Brain microvascular endothelial cell (primary cell): ENCODE data around the gene DKK2.

Experiments
- DNase-seq: peaks from one replicate; pipeline ENCODE4 v3.0.0-alpha.2; 2020
- H3K27ac ChIP-seq: fragments of 250-450 bp; sonication (Bioruptor Pico); 2 replicates; pipeline ENCODE4 v1.5.1; 2020; ENCODE audit warnings: mild to moderate bottlenecking, moderate library complexity
- H3K27me3 ChIP-seq: fragments of 250-450 bp; sonication (Bioruptor Pico); replicated peaks from 2 replicates; pipeline ENCODE4 v1.5.1; 2020; ENCODE audit warnings: mild to moderate bottlenecking
- H3K36me3 ChIP-seq: fragments of 250-450 bp; sonication (Bioruptor Pico); replicated peaks from 2 replicates; pipeline ENCODE4 v1.5.1; 2020; ENCODE audit warnings: mild to moderate bottlenecking
- H3K4me3 ChIP-seq: 2 replicates; pipeline ENCODE4 v1.5.1; 2011; ENCODE audit warnings: low read depth, mild to moderate bottlenecking, control low read depth, low read length, moderate library complexity
- in situ Hi-C: cut with HindIII; loops from 2 replicates; pipeline ENCODE4 v1.10.0; 2017; ENCODE audit warnings: low sequenced_read_pairs, low pct_ligation_motif_present
- TF ChIP-seq, protein P1 (sequence below): IDR thresholded peaks from 2 replicates; pipeline ENCODE4 v1.5.1; 2011; ENCODE audit warnings: low read depth, mild to moderate bottlenecking, moderate library complexity, low read length, control low read depth, inconsistent platforms; ENCODE audit errors: missing control alignments

Gene DKK2

DNA sequence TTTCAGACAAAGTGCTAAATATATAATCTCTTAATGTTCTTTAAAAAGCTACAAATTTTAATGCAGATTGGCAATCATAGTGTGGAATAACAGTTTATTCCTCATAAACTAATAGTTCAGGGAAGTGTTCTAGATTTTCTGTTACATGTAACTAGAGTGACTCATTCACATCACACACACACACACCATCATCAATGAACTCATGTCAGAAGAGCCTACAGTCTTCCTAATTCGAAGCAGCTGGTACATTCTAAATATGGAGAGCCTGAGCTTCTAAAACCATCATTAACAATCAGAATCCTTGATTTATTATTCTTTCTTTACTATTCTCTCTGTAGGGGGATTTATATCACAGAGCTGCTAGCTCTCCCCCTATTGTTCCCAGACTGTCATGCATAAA lies 49.6 kb downstream of the DKK2 start:
- no peaks in the 10 kb centered on the region for H3K27me3 ChIP-seq
- no peak overlapping the region for H3K27ac ChIP-seq
- no peaks in the 10 kb centered on the region for H3K36me3 ChIP-seq
- TF ChIP-seq, protein P1, sequence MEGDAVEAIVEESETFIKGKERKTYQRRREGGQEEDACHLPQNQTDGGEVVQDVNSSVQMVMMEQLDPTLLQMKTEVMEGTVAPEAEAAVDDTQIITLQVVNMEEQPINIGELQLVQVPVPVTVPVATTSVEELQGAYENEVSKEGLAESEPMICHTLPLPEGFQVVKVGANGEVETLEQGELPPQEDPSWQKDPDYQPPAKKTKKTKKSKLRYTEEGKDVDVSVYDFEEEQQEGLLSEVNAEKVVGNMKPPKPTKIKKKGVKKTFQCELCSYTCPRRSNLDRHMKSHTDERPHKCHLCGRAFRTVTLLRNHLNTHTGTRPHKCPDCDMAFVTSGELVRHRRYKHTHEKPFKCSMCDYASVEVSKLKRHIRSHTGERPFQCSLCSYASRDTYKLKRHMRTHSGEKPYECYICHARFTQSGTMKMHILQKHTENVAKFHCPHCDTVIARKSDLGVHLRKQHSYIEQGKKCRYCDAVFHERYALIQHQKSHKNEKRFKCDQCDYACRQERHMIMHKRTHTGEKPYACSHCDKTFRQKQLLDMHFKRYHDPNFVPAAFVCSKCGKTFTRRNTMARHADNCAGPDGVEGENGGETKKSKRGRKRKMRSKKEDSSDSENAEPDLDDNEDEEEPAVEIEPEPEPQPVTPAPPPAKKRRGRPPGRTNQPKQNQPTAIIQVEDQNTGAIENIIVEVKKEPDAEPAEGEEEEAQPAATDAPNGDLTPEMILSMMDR: no peak
- H3K4me3 ChIP-seq: no peak overlapping the region
- in situ Hi-C loops: no loop called here
- DNase-seq: peak; percentile 39

DNA sequence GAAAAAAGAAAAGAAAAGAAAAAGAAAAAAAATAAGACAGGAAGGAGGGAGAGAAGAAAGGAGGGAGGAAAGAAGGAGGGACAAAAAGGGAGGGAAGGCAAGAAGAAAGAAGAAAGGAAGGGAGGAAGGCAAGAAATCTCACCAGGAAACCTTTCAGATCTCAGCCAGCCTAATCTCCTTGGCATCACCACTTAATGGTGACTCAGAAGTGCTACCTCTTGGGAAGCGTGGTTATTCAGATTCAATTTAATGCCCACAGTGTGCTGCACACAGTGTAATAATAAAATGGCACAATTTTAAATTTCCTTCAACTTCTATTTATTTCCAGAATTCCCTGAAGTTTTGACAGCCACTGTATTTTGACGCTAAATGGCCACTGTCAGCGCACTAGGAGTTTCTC lies 50.3 kb downstream of the DKK2 start:
- TF ChIP-seq, protein P1: no peak
- Histone ChIP-seq H3K27ac (no peak overlapping the region), H3K27me3 (no peaks in the 10 kb centered on the region), H3K36me3 (no peaks in the 10 kb centered on the region), H3K4me3 (no peak overlapping the region)
- in situ Hi-C loops: no loop called here
- DNase-seq: no peak

DNA sequence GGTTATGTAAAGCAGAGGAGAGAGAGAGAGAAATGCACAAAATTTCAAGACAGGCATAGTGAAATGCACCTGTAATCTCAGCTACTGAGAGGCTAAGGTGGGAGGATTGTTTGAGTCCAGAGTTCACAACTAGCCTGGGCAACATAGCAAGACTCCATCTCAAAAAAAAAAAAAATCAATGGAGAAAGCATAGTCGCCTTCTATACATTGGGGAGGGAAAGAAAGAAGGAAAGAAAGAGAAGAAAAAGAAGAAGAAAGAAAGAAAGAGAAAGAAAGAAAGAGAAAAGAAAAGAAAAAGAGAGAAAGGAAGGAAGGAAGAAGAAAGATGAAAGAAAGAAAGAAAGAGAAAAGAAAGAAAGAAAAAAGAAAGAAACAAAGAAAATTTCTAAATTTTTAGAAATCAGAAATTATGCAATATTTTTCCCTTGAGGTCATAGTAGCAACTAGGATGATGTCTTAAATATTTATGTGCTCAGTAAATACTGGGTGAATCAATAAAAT lies 53.4 kb downstream of the DKK2 start:
- in situ Hi-C loops: no loop called here
- TF ChIP-seq, protein P1: no peak
- Histone ChIP-seq H3K27ac (no peak overlapping the region), H3K27me3 (no peaks in the 10 kb centered on the region), H3K36me3 (no peaks in the 10 kb centered on the region), H3K4me3 (no peak overlapping the region)
- no peak for DNase-seq

DNA sequence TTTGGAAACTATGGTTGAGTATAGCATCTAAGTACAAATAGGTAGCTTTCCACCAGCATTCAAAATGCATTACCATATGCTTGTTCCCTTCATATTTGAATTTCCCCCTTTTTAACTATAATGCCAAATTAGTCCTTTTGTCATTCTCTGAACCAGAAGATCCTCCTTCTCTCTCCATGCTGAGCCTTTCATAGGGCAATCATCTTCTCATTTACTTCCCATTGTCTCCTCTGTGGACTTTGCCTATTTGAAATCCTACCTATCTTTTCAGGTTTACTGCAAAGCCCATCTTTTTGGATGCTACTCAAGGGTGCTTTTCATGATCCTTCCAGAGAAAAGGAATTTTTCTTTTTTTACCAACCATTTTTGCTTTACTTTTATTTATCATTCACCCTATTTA lies 54.7 kb downstream of the DKK2 start:
- H3K4me3 ChIP-seq: no peak overlapping the region
- H3K27me3 ChIP-seq: no peaks in the 10 kb centered on the region
- no peaks in the 10 kb centered on the region for H3K36me3 ChIP-seq
- in situ Hi-C loops: no loop called here
- H3K27ac ChIP-seq: no peak overlapping the region
- TF ChIP-seq, protein P1: no peak
- DNase-seq: no peak

DNA sequence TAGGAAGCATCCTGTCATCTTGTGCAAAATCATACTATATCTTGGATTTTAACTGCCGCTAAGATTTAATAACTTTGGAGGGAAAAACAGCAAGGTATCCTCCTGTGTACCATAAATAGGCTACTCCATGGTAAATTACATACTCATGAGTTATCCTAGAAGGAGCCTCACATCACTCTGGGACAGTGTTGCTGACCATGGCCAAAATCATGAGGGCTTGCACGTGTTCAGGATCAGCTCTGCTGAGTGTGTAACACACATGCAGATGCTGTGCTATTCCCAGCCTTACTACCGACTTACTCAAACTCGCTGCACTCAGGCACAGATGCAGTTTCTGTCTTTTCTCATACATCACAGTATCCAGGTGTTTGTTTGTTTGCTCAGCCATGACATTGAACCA lies 56.6 kb downstream of the DKK2 start:
- no peaks in the 10 kb centered on the region for H3K27me3 ChIP-seq
- TF ChIP-seq, protein P1: no peak
- in situ Hi-C loops: no loop called here
- H3K4me3 ChIP-seq: no peak overlapping the region
- no peak overlapping the region for H3K27ac ChIP-seq
- no peaks in the 10 kb centered on the region for H3K36me3 ChIP-seq
- DNase-seq: no peak

DNA sequence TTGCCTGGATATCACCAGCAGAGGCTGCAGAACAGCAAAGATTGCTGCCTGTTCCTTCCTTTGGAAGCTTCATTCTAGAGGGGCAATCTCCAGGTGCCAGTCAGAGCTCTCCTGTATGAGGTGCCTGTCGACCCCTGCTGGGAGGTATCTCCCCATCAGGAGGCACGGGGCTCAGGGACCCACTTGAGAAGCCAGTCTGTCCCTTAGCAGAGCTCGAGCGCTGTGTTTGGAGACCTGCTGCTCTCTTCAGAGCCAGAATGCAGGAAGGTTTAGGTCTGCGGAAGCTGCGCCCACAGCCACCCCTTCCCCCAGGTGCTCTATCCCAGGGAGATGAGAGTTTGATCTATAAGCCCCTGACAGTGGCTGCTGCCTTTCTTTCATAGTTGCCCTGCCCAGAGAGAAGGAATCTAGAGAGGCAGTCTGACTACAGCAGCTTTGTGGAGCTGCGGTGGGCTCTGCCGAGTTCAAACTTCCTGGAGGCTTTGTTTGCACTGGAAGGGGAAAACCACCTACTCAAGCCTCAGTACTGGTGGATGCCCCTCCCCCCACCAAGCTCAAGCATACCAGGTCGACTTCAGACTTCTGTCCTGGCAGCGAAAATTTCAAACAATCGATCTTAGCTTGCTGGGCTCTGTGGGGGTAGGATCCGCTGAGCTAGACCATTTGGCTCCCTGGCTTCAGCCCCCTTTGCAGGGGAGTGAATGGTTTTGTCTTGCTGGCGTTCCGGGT lies 57.9 kb downstream of the DKK2 start:
- no peaks in the 10 kb centered on the region for H3K36me3 ChIP-seq
- TF ChIP-seq, protein P1: no peak
- H3K27me3 ChIP-seq: no peaks in the 10 kb centered on the region
- DNase-seq: no peak
- no peak overlapping the region for H3K4me3 ChIP-seq
- H3K27ac ChIP-seq: no peak overlapping the region
- in situ Hi-C loops: no loop called here
